ENCODE data around the gene HSBP1. TPM values are rescaled to one million over a fixed set of nuclear protein-coding genes. Genes with fewer than 3 reads are reported as not detected.

Gene HSBP1
- total RNA-seq, 1 donor: 18.8 TPM

- Histone ChIP-seq H3K27ac (ENCODE audit: low read depth, low read length) (no peak overlapping the region), H3K9me3 (ENCODE audit: low read depth, low read length) (no peaks in the 10 kb centered on the region), H2AFZ (ENCODE audit: low read length) (no peak overlapping the region), H3K4me2 (ENCODE audit: insufficient read depth, low read length) (no peak overlapping the region), H3K4me3 (ENCODE audit: insufficient read depth, low read length) (no peak overlapping the region), H3K79me2 (ENCODE audit: insufficient read depth, low read length) (no peaks in the 10 kb centered on the region), H3K27me3 (ENCODE audit: insufficient read depth, low read length) (peaks cover 2% of the 10 kb centered on the region), H4K20me1 (ENCODE audit: insufficient read depth, low read length) (no peaks in the 10 kb centered on the region), H3K4me1 (ENCODE audit: insufficient read depth, low read length) (no peaks in the 10 kb centered on the region), H3K36me3 (ENCODE audit: insufficient read depth, low read length) (no peaks in the 10 kb centered on the region)
- DNase-seq (ENCODE audit: insufficient read length, low spot score, missing footprints): no peak
- no peak for TF ChIP-seq CTCF (IDR thresholded peaks at IDR 0.05; ENCODE audit: extremely low read depth, low read depth, low read length)
Measured at GRCh38 chr16:83845263-83845662, 37.5 kb downstream of the HSBP1 start.

- Histone ChIP-seq H3K4me3 (ENCODE audit: insufficient read depth, low read length) (no peak overlapping the region), H3K4me2 (ENCODE audit: insufficient read depth, low read length) (no peak overlapping the region), H3K27ac (ENCODE audit: low read depth, low read length) (no peak overlapping the region), H3K36me3 (ENCODE audit: insufficient read depth, low read length) (no peaks in the 10 kb centered on the region), H3K79me2 (ENCODE audit: insufficient read depth, low read length) (no peaks in the 10 kb centered on the region), H4K20me1 (ENCODE audit: insufficient read depth, low read length) (no peaks in the 10 kb centered on the region), H3K9me3 (ENCODE audit: low read depth, low read length) (no peaks in the 10 kb centered on the region), H3K4me1 (ENCODE audit: insufficient read depth, low read length) (no peaks in the 10 kb centered on the region), H3K27me3 (ENCODE audit: insufficient read depth, low read length) (peaks cover 6% of the 10 kb centered on the region), H2AFZ (ENCODE audit: low read length) (no peak overlapping the region)
- DNase-seq (ENCODE audit: insufficient read length, low spot score, missing footprints): no peak
- no peak for TF ChIP-seq CTCF (IDR thresholded peaks at IDR 0.05; ENCODE audit: extremely low read depth, low read depth, low read length)
Measured at GRCh38 chr16:83847371-83848225, 39.8 kb downstream of the HSBP1 start.

- Histone ChIP-seq H3K36me3 (ENCODE audit: insufficient read depth, low read length) (no peaks in the 10 kb centered on the region), H3K9me3 (ENCODE audit: low read depth, low read length) (no peaks in the 10 kb centered on the region), H3K79me2 (ENCODE audit: insufficient read depth, low read length) (no peaks in the 10 kb centered on the region), H3K27me3 (ENCODE audit: insufficient read depth, low read length) (peaks cover 5% of the 10 kb centered on the region), H2AFZ (ENCODE audit: low read length) (no peak overlapping the region), H4K20me1 (ENCODE audit: insufficient read depth, low read length) (no peaks in the 10 kb centered on the region), H3K27ac (ENCODE audit: low read depth, low read length) (no peak overlapping the region), H3K4me2 (ENCODE audit: insufficient read depth, low read length) (no peak overlapping the region), H3K4me1 (ENCODE audit: insufficient read depth, low read length) (no peaks in the 10 kb centered on the region), H3K4me3 (ENCODE audit: insufficient read depth, low read length) (no peak overlapping the region)
- DNase-seq (ENCODE audit: insufficient read length, low spot score, missing footprints): no peak
- TF ChIP-seq CTCF (IDR thresholded peaks at IDR 0.05; ENCODE audit: extremely low read depth, low read depth, low read length): no peak
Measured at GRCh38 chr16:83849421-83849820, 41.6 kb downstream of the HSBP1 start.

- Histone ChIP-seq H3K27ac (ENCODE audit: low read depth, low read length) (no peak overlapping the region), H3K79me2 (ENCODE audit: insufficient read depth, low read length) (no peaks in the 10 kb centered on the region), H3K27me3 (ENCODE audit: insufficient read depth, low read length) (peaks cover 7% of the 10 kb centered on the region), H4K20me1 (ENCODE audit: insufficient read depth, low read length) (no peaks in the 10 kb centered on the region), H3K4me1 (ENCODE audit: insufficient read depth, low read length) (no peaks in the 10 kb centered on the region), H3K4me3 (ENCODE audit: insufficient read depth, low read length) (no peak overlapping the region), H3K4me2 (ENCODE audit: insufficient read depth, low read length) (no peak overlapping the region), H3K9me3 (ENCODE audit: low read depth, low read length) (no peaks in the 10 kb centered on the region), H3K36me3 (ENCODE audit: insufficient read depth, low read length) (no peaks in the 10 kb centered on the region), H2AFZ (ENCODE audit: low read length) (no peak overlapping the region)
- DNase-seq (ENCODE audit: insufficient read length, low spot score, missing footprints): no peak
- TF ChIP-seq CTCF (IDR thresholded peaks at IDR 0.05; ENCODE audit: extremely low read depth, low read depth, low read length): no peak
Measured at GRCh38 chr16:83850947-83851346, 43.2 kb downstream of the HSBP1 start.
